HG02884 (cell line): ENCODE measurements around the gene STK32A.
"Not testable (repeated sequence)": the region's sequence is repeated elsewhere in the genome, so short reads cannot be mapped to it uniquely, and the experiment has no call there.

Experiments
- ATAC-seq: cut with Tn5 transposase; IDR thresholded peaks from one replicate; pipeline ENCODE4 v1.9.1; 2021; ENCODE audit warnings: mild to moderate bottlenecking, moderate library complexity; ENCODE audit not compliant: unreplicated experiment

The STK32A gene

GRCh38 chr5:147341345-147341744, 106.5 kb downstream of the STK32A start:
- ATAC-seq: no peak

- no peak for ATAC-seq
These were observed 110.0 kb downstream of the STK32A start for GRCh38 chr5:147344861-147345260.

GRCh38 chr5:147346006-147346561, 111.3 kb downstream of the STK32A start:
- no peak for ATAC-seq

- no peak for ATAC-seq
These were observed 113.2 kb downstream of the STK32A start for GRCh38 chr5:147348046-147348445.

GRCh38 chr5:147348451-147348850, 113.6 kb downstream of the STK32A start:
- ATAC-seq: no peak

- no peak for ATAC-seq
These were observed 114.4 kb downstream of the STK32A start for GRCh38 chr5:147349241-147349640.

GRCh38 chr5:147359101-147359500, 124.3 kb downstream of the STK32A start:
- no peak for ATAC-seq

- no peak for ATAC-seq
These were observed 124.8 kb downstream of the STK32A start for GRCh38 chr5:147359581-147359980.

- ATAC-seq: no peak
These were observed 126.0 kb downstream of the STK32A start for GRCh38 chr5:147360816-147361215.

- ATAC-seq: no peak
These were observed 126.8 kb downstream of the STK32A start for GRCh38 chr5:147361441-147362175.

- ATAC-seq: not testable (repeated sequence)
These were observed 132.6 kb downstream of the STK32A start for GRCh38 chr5:147367381-147367780.

- ATAC-seq: no peak
These were observed 135.0 kb downstream of the STK32A start for GRCh38 chr5:147369742-147370374.

GRCh38 chr5:147371290-147371689, 136.5 kb downstream of the STK32A start:
- no peak for ATAC-seq

GRCh38 chr5:147372191-147372590, 137.4 kb downstream of the STK32A start:
- no peak for ATAC-seq

- no peak for ATAC-seq
These were observed 138.5 kb downstream of the STK32A start for GRCh38 chr5:147373328-147373727.

GRCh38 chr5:147375151-147375550, 140.3 kb downstream of the STK32A start:
- ATAC-seq: no peak

GRCh38 chr5:147377682-147378081, 142.9 kb downstream of the STK32A start:
- no peak for ATAC-seq

GRCh38 chr5:147381555-147381954, 146.7 kb downstream of the STK32A start:
- ATAC-seq: no peak

- no peak for ATAC-seq
These were observed 147.9 kb downstream of the STK32A start for GRCh38 chr5:147382776-147383175.

- ATAC-seq: no peak
These were observed 149.7 kb downstream of the STK32A start for GRCh38 chr5:147384346-147385193.

- ATAC-seq: no peak
These were observed 152.3 kb downstream of the STK32A start for GRCh38 chr5:147387109-147387508.
